Thyroid gland (tissue), 4 donors: ENCODE measurements around the gene SV2B.

Experiments
- POLR2A ChIP-seq, 2 donors: fragments of 450-650 bp; IDR thresholded peaks; one replicate each; pipeline ENCODE4 v1.6.1; 2017; ENCODE audit warnings: antibody characterized with exemption in 2 of 2, mild to moderate bottlenecking in 2 of 2, moderate library complexity in 1 of 2
- TF ChIP-seq, protein P1 (sequence below), 6 experiments: fragments of 200-600 bp in 3 of 6; fragments of 450-650 bp in 3 of 6; sonication (generic) in 3 of 6; IDR thresholded peaks; one replicate each; pipeline ENCODE4 v1.5.1; 2016 to 2019; ENCODE audit warnings: antibody characterized with exemption in 6 of 6, mild to moderate bottlenecking in 2 of 6, inconsistent platforms in 1 of 6, moderate library complexity in 1 of 6

DNA sequence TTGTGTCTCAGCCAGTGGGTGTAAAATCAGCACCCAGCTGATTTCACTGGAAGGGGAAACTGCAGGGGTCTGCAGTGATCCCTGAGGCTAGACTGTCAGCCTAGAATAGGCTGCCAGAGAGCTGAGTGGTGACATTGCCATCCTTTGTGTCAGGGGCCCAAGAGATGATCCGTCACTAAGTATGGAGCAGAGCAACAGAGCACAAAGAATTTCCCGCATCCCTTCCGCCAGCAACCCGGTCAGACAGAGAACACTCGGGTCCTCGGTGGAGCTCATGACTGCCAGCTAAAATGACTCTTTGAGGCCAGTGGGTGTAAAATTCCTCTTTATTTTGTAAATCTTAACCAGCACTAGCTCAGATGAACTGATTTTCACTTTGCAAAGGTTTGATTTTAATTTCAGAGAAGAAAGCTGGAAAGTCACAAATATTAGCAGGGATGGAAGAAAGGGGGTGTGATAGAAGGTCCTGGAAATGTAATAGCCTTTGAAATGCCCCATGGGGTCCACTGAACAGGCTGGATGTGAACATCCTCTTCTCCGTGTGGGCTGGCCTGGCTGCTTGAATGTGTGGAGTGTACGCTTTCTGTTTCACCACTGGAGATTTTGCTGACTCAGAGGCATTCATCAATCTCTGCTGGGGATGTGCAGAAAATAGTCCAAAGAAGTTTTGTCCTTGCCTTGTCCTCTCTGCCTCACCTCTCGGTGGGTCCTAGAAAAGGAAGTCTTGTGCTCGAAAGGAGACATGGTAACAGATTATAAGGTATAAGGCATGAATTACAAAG lies 138.8 kb downstream of the SV2B start:
- TF ChIP-seq, protein P1, sequence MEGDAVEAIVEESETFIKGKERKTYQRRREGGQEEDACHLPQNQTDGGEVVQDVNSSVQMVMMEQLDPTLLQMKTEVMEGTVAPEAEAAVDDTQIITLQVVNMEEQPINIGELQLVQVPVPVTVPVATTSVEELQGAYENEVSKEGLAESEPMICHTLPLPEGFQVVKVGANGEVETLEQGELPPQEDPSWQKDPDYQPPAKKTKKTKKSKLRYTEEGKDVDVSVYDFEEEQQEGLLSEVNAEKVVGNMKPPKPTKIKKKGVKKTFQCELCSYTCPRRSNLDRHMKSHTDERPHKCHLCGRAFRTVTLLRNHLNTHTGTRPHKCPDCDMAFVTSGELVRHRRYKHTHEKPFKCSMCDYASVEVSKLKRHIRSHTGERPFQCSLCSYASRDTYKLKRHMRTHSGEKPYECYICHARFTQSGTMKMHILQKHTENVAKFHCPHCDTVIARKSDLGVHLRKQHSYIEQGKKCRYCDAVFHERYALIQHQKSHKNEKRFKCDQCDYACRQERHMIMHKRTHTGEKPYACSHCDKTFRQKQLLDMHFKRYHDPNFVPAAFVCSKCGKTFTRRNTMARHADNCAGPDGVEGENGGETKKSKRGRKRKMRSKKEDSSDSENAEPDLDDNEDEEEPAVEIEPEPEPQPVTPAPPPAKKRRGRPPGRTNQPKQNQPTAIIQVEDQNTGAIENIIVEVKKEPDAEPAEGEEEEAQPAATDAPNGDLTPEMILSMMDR (IDR thresholded peaks at IDR 0.05), result no peak
- no peak for TF ChIP-seq POLR2A (IDR thresholded peaks at IDR 0.05)
